OCI-LY7 (cell line): Measurements from ENCODE around the gene CRYBG2.

Experiments used
- EZH2phosphoT487 ChIP-seq: fragments of 200-600 bp; sonication (generic); IDR thresholded peaks from 2 replicates; pipeline ENCODE4 v1.6.1; 2018; ENCODE audit warnings: low read depth, borderline replicate concordance, mild to moderate bottlenecking, mixed run types, antibody characterized with exemption, low read length, moderate library complexity, mixed read lengths
- TF ChIP-seq, protein P1 (sequence below): fragments of 200-600 bp; sonication (generic); conservative IDR thresholded peaks from 2 replicates; pipeline ENCODE4 v1.5.1; 2014; ENCODE audit warnings: mild to moderate bottlenecking, antibody characterized with exemption, low read length, moderate library complexity, mixed read lengths

DNA sequence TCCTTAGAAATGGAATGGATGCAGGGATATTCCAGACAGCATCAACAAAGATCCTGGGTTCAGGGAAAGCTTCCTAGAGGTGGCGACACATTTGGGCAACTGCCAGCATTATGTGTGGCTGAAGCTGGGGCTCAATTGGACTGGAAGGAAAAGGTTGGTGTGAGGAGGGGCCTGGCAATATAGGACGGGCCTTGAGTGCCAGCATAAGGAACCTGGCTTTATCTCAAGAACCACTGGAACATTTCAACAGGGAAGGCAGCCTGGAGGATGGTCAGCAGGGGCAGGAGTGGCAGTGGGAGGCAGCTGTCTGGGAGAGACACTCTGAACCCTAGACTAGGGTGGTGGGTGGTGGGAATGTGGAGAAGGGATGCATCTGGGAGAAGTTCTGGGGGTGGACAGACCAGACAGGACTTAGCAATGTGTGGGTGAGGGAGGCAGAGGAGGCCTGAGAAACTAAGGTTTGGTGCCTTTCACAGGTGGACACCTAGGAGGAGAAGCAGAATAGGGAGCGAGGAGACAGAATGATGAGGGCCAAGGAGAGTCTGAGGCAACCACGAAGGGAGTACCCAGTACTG, 70.6 kb downstream of the CRYBG2 start:
- TF ChIP-seq, protein P1, sequence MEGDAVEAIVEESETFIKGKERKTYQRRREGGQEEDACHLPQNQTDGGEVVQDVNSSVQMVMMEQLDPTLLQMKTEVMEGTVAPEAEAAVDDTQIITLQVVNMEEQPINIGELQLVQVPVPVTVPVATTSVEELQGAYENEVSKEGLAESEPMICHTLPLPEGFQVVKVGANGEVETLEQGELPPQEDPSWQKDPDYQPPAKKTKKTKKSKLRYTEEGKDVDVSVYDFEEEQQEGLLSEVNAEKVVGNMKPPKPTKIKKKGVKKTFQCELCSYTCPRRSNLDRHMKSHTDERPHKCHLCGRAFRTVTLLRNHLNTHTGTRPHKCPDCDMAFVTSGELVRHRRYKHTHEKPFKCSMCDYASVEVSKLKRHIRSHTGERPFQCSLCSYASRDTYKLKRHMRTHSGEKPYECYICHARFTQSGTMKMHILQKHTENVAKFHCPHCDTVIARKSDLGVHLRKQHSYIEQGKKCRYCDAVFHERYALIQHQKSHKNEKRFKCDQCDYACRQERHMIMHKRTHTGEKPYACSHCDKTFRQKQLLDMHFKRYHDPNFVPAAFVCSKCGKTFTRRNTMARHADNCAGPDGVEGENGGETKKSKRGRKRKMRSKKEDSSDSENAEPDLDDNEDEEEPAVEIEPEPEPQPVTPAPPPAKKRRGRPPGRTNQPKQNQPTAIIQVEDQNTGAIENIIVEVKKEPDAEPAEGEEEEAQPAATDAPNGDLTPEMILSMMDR, result no peak
- TF ChIP-seq EZH2phosphoT487, result no peak
